DOHH2 (cell line): Measurements from ENCODE around the gene TTC6.

ENCODE experiments used
- H3F3A ChIP-seq: fragments of 200-600 bp; sonication (generic), shearing (Covaris generic); 2 replicates; pipeline ENCODE4 v1.6.0; 2016; ENCODE audit warnings: antibody characterized with exemption, mild to moderate bottlenecking; ENCODE audit not compliant: control insufficient read depth, insufficient read depth
- H3K27ac ChIP-seq: fragments of 200-600 bp; sonication (generic); 2 replicates; pipeline ENCODE4 v1.5.1; 2014; ENCODE audit warnings: low read depth, mild to moderate bottlenecking, low read length, moderate library complexity
- H3K27me3 ChIP-seq: fragments of 200-600 bp; sonication (generic); 2 replicates; pipeline ENCODE4 v1.6.1; 2014; ENCODE audit warnings: mild to moderate bottlenecking, low read length, mixed read lengths; ENCODE audit not compliant: control insufficient read depth
- H3K36me3 ChIP-seq: fragments of 200-600 bp; sonication (generic); 2 replicates; pipeline ENCODE4 v1.6.1; 2014; ENCODE audit warnings: mild to moderate bottlenecking, low read length, moderate library complexity, mixed read lengths; ENCODE audit not compliant: control insufficient read depth
- H3K4me1 ChIP-seq: fragments of 200-600 bp; sonication (generic); 2 replicates; pipeline ENCODE4 v1.6.1; 2014; ENCODE audit warnings: mild to moderate bottlenecking, low read length, mixed read lengths; ENCODE audit not compliant: control insufficient read depth
- H3K4me2 ChIP-seq: fragments of 200-600 bp; sonication (generic); 2 replicates; pipeline ENCODE4 v1.6.0; 2014; ENCODE audit warnings: mild to moderate bottlenecking, low read length, moderate library complexity
- H3K4me3 ChIP-seq: fragments of 200-600 bp; sonication (generic); 2 replicates; pipeline ENCODE4 v1.5.1; 2014; ENCODE audit warnings: mild to moderate bottlenecking, low read length, mixed read lengths
- H3K79me2 ChIP-seq: fragments of 200-600 bp; sonication (generic); 2 replicates; pipeline ENCODE4 v1.6.1; 2014; ENCODE audit warnings: mild to moderate bottlenecking, low read length, mixed read lengths; ENCODE audit not compliant: control insufficient read depth
- H3K9me2 ChIP-seq: fragments of 200-600 bp; sonication (generic); replicated peaks from 2 replicates; pipeline ENCODE4 v1.6.1; 2014; ENCODE audit warnings: mild to moderate bottlenecking, low read length, mixed read lengths; ENCODE audit not compliant: control insufficient read depth
- H3K9me3 ChIP-seq: fragments of 200-600 bp; sonication (generic); 2 replicates; pipeline ENCODE4 v1.6.1; 2014; ENCODE audit warnings: antibody characterized with exemption, low read length, mixed read lengths; ENCODE audit not compliant: control insufficient read depth, insufficient read depth
- H4K20me1 ChIP-seq: fragments of 200-600 bp; sonication (generic); 2 replicates; pipeline ENCODE4 v1.6.0; 2014; ENCODE audit warnings: low read depth, mild to moderate bottlenecking, antibody characterized with exemption, low read length, moderate library complexity; ENCODE audit not compliant: control insufficient read depth, insufficient read depth
- CTCF ChIP-seq: fragments of 200-600 bp; sonication (generic); IDR thresholded peaks from one replicate; pipeline ENCODE4 v1.5.1; 2014; ENCODE audit warnings: antibody characterized with exemption, mild to moderate bottlenecking, low read depth, low read length; ENCODE audit not compliant: poor library complexity, severe bottlenecking
- EZH2phosphoT487 ChIP-seq: fragments of 200-600 bp; sonication (generic); IDR thresholded peaks from 2 replicates; pipeline ENCODE4 v1.6.1; 2017; ENCODE audit warnings: borderline replicate concordance, mild to moderate bottlenecking, antibody characterized with exemption, low read length, moderate library complexity, mixed read lengths

The TTC6 gene

DNA sequence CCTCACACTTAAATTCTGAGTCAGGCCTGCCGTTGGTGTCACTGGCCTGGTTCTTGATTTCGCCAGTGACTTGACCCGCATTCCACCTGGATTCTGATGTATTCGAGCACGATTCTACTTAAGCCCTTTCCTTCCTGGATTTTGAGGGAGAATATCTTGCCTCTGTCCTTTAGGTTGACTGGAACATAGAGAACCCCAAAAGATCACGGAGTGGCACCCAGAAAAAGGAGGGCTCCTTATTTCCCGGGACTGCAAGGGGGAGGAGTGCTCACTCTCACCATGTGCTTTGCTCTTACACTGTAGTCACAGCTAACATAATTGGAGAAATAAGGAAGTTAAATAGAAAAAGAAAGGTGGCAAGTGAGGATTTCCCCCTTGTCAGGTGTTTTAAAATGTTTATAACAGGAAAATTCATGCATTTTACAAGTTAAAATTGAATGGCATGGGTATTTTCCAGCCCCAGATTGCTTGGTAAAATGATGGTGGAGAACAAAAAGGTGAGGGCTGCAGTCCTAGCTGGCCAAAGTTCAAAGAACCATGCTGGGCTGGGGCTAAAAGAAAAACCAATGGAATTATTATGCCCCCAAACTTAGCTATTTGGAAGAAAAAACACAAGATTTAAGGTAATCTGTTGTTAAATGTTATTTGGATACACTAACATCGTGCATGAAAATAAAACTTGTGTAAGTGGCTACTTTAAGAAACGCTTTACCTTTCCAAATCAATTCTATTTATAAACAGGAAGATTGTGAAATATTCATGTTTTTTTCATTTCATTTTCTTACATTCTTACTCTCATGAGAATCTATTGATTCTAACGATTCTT, 9.2 kb upstream of the TTC6 start:
- peaks cover 6% of the 10 kb centered on the region; the same call in 1 of the 2 replicates for H3K9me3 ChIP-seq
- no peaks in the 10 kb centered on the region for H3K4me1 ChIP-seq
- H3K27ac ChIP-seq, result no peak overlapping the region
- no peaks in the 10 kb centered on the region for H3K36me3 ChIP-seq
- no peak overlapping the region for H3K4me3 ChIP-seq
- H4K20me1 ChIP-seq, result no peaks in the 10 kb centered on the region
- H3K79me2 ChIP-seq, result no peaks in the 10 kb centered on the region
- H3K9me2 ChIP-seq, result no peaks in the 10 kb centered on the region
- H3K4me2 ChIP-seq, result no peak overlapping the region
- no peaks in the 10 kb centered on the region for H3K27me3 ChIP-seq
- TF ChIP-seq CTCF, result no peak
- TF ChIP-seq EZH2phosphoT487, result no peak
- no peaks in the 10 kb centered on the region for H3F3A ChIP-seq

- Histone ChIP-seq H3K4me3 (no peak overlapping the region), H3K79me2 (no peaks in the 10 kb centered on the region), H3K9me3 (peaks cover 6% of the 10 kb centered on the region; the same call in 1 of the 2 replicates), H4K20me1 (no peaks in the 10 kb centered on the region), H3K4me2 (no peak overlapping the region), H3K27me3 (no peaks in the 10 kb centered on the region), H3K9me2 (no peaks in the 10 kb centered on the region), H3K4me1 (no peaks in the 10 kb centered on the region), H3K36me3 (no peaks in the 10 kb centered on the region), H3F3A (no peaks in the 10 kb centered on the region), H3K27ac (no peak overlapping the region)
- TF ChIP-seq EZH2phosphoT487 (no peak), CTCF (no peak)
Measured at GRCh38 chr14:37586797-37587130, 8.7 kb upstream of the TTC6 start.

- peaks cover 6% of the 10 kb centered on the region; the same call in 1 of the 2 replicates for H3K9me3 ChIP-seq
- no peaks in the 10 kb centered on the region for H3K27me3 ChIP-seq
- no peak overlapping the region for H3K4me2 ChIP-seq
- H3K9me2 ChIP-seq, result no peaks in the 10 kb centered on the region
- no peaks in the 10 kb centered on the region for H4K20me1 ChIP-seq
- H3K4me1 ChIP-seq, result no peaks in the 10 kb centered on the region
- H3F3A ChIP-seq, result no peaks in the 10 kb centered on the region
- H3K36me3 ChIP-seq, result no peaks in the 10 kb centered on the region
- no peak overlapping the region for H3K4me3 ChIP-seq
- H3K79me2 ChIP-seq, result no peaks in the 10 kb centered on the region
- no peak overlapping the region for H3K27ac ChIP-seq
- no peak for TF ChIP-seq EZH2phosphoT487
- TF ChIP-seq CTCF, result no peak
Measured at GRCh38 chr14:37587131-37587803, 8.2 kb upstream of the TTC6 start.
